ENCODE results near the gene CAMSAP2.
"Not testable (repeated sequence)": the region's sequence is repeated elsewhere in the genome, so short reads cannot be mapped to it uniquely, and the experiment has no call there.

Gene CAMSAP2

GRCh38 chr1:200786788-200787187, 48.1 kb downstream of the CAMSAP2 start:
- no peak for DNase-seq

DNA sequence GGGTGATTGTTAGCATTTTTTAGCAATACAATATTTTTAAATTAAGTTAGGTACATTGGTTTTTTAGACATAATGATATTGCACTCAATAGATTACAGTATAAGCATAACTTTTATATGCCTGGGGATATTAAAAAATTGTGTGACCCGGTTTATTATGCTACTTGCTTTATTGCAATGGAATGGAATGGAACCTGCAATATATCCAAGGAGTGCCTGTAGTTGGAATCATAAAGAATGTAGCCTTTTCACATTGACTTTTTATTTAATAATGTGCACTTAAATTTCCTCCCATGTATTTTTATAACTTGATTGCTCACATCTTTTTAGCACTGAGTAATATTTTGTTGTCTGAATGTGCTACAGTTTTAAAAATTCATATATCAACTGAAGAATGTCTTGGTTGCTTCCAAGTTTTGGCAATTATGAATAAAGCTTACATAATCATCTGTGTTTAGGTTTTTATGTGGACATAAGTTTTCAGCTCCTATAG, 49.2 kb downstream of the CAMSAP2 start:
- no peak for DNase-seq

DNA sequence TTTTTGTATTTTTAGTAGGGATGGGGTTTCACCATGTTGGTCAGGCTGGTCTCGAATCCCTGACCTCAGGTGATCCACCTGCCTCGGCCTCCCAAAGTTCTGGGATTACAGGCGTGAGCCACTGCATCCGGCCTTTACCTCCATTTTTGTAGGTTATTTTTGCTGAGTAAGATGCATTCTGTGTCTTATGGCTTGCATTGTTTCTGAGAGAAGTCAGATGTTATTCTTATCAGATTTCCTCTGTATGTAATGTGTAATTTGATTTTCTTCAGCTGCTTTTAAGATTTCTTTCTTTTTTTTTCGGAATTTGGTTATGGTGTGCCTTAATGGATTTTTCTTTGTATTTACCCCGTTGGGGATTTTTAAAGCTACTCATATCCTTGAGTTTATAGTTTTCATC, 52.3 kb downstream of the CAMSAP2 start:
- not testable (repeated sequence) for DNase-seq

GRCh38 chr1:200793677-200794076, 55.0 kb downstream of the CAMSAP2 start:
- no peak for DNase-seq

GRCh38 chr1:200794506-200795065, 55.9 kb downstream of the CAMSAP2 start:
- DNase-seq: no peak

DNA sequence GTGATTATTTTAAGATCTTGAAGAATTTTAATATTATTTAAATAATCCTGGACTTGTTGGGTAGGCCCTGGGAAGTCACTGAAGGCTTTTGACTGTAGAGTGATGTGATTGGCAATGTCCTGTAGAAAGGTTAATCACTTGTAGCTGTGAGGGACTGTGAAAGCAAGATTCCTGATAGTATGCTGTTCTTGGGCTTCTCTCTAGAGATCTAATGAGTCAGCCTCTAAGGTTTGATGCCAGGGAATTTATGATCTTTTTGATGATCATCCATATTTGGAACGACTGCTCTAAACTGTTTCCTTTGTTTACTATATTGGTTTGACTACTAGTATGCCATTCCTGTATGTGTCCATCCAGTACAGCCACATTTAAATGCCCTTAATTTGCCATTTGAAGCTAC, 56.5 kb downstream of the CAMSAP2 start:
- DNase-seq: no peak

DNA sequence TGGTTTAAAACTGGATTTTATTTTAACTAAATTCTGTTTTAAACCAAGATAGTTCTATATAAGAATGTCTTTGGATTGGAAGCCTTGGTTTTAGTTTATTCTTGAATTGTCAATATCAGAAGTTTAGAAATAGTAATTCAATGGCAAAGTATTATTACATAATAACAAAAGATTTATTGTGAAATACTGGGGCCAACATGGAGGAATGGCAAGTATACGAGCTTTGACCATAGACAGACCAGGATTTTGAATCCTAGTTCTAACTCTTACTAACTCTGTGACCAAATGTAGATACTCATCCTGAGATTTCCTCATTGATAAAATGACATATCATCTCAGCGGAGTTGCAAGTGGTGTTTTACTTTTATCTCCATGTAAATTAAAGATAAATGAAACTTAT, 63.3 kb downstream of the CAMSAP2 start:
- DNase-seq: no peak

- peak; percentile 63 to 65 for DNase-seq
Measured at GRCh38 chr1:200802865-200803512, 64.3 kb downstream of the CAMSAP2 start.

DNA sequence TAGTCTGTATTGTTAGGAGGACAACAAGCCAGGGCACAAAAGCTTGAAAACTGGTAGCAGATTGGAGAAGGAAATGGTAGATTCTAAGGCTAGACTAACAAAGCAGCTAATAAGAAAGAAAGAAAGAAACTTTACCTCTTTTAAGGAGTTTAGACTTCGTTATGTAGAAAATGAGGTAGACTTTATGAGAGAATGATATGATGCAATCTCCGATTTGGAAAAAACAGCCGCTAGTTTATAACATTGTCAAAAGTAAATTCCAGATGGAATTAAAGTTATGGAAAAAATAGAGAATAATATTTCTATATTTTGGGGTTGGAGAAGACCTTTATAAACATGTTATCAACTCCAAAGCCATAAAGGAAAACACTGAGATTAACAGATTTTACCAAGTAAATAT, 67.0 kb downstream of the CAMSAP2 start:
- DNase-seq: no peak

GRCh38 chr1:200808846-200809245, 70.2 kb downstream of the CAMSAP2 start:
- no peak for DNase-seq

DNA sequence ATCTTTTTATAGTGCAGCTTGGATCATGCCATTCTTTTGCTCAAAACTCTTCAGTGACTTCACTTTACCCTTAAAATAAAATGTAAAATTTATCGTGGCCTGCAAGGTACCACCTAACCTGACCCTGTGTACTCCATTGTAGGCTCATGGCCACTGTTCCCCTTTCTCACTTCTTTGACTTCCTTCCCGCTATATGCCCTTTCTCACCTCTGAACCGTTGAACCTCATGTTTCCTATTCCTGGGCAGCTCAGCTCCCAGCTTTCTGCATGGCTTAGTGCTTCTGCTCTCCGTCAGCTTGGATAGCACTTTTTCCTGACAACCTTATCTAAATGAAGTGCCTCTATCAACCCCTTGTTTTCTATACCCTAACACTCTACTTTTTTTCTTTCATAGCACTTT, 73.0 kb downstream of the CAMSAP2 start:
- DNase-seq: no peak

GRCh38 chr1:200816624-200817224, 78.0 kb downstream of the CAMSAP2 start:
- not testable (repeated sequence) for DNase-seq

DNA sequence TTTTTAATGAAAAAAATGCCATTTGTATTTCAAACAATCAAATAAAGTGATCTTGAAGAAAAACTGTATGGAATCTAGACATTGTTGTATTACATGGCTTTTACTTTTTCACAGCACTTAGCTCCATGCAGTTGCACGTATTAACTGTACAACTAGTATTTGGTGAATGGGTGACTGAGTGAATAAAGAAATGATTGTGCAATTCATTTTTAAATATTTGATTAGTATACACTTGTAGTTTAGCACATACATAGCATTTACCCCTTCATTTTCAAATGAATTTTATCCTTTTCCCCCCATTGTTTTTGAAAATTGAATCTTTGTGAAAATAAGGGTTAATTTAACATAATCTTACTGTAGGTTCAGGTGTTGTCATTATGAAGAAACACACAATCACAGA, 79.6 kb downstream of the CAMSAP2 start:
- no peak for DNase-seq

DNA sequence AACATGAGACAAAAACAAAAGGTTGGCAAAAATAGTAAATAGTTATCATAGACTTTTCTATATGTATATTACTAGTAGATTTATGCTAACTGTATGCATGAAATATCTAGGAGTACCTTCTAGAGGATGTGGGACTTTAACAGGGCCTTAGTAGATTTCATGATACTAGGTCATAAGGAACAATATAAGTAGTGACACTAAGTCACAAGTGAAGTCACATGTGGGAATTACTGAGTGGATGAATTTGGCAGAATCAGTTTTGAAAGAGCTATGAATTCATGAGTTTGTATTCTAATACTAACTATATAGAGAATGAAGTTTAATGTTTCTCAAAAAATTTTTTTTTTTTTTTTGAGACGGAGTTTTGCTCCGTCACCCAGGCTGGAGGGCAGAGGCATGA, 81.0 kb downstream of the CAMSAP2 start:
- DNase-seq: no peak

DNA sequence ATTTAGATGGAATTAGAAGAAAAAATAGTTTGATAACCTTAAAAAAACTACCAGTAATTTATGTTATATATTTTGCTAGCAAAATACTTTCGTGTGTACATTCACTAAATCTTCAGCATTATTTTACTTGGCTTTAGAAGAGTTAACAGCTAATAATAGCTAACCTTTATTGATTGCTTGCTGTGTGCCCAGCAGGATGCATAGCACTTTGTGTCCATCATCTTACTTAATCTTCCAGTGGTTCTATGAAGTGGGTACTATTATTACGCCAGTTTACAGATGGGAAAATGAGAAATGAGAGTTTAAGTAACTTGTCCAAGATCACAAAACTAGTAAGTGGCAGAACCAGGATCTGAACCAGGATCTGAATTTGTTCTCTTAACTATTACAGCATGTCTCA, 92.4 kb downstream of the CAMSAP2 start:
- no peak for DNase-seq

DNA sequence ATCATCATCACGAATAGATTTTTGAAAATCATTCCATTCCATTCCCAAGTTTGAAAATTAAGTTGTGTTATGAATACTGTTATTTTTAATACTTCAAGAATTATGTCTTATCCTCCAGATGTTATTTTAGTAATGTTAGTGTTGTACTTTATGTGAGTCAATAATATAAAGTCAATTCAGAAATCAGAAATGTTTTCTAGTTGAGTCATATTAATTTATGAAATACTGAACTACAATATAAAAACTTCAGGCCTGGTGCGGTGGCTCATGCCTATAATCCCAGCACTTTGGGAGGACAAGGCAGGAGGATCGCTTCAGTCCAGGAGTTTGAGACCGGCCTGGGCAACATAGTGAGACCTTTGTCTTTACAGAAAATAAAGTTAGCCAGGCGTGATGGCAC, 95.7 kb downstream of the CAMSAP2 start:
- DNase-seq: no peak

- DNase-seq: no peak
Measured at GRCh38 chr1:200836213-200836612, 97.5 kb downstream of the CAMSAP2 start.

DNA sequence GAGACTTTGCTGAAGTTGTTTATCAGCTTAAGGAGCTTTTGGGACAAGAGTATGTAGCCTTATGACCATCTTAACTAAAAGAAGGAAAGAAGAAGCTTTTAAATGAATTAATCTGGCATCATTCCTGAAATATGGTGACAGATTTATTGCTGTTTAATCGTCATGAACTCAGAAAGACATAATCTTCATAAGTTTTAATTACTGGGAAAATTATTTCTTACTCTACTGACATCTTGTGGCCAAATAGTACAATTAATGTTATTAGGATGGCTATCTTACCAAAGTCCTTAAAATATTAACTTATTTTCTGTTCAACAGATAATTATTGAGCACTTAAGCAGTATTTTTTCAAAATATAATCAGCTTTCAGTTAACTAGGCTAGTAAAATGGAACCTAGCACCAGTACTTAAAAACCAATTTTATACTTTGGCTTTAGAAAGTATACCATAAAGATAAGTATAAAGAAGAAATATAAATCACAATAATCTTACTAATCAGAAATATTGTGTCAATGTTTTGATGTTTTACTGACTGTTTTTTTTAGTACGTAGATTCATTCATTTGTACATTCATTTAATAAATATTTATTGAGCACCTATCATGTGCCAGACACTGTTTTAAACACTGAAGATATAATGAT, 99.4 kb downstream of the CAMSAP2 start:
- DNase-seq: no peak

GRCh38 chr1:200838676-200839445, 100.2 kb downstream of the CAMSAP2 start:
- no peak for DNase-seq

GRCh38 chr1:200845360-200845759, 106.7 kb downstream of the CAMSAP2 start:
- DNase-seq: no peak

GRCh38 chr1:200846398-200846797, 107.7 kb downstream of the CAMSAP2 start:
- DNase-seq: no peak

GRCh38 chr1:200849430-200849829, 110.7 kb downstream of the CAMSAP2 start:
- no peak for DNase-seq

DNA sequence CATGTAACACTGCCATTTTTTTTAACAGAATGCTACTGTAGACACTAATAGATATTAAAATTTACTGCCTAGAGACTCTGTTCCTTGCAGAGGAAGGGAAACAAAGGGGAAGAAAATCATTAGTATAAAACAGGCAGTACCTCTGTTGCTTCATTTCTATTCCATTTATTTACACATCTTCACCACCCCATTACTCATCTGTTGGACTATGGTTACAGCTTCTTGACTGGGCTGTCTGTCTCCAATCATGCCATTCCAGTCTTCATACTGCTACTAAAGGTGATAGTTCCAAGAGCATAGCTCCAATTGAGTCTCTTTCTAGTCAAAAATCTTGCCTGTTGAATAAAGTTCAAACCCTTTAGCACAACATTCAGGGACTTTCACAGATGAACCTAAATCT, 111.9 kb downstream of the CAMSAP2 start:
- no peak for DNase-seq

Measured in stimulated activated CD4-positive, alpha-beta T cell treated with anti-CD3 and anti-CD28 coated beads, Interleukin-4, amount 100 ng/mL, for 4 hours (primary cell).